ENCODE results near the gene ALOXE3.

The ALOXE3 gene

GRCh38 chr17:8160741-8161221, 42.5 kb upstream of the ALOXE3 start:
- no peak overlapping the region for H3K4me3 ChIP-seq (ENCODE audit: low read depth in 1 of 2, low read length in 2 of 2)

GRCh38 chr17:8160224-8160577, 41.9 kb upstream of the ALOXE3 start:
- peaks cover 44 to 50% of the 10 kb centered on the region in 2 donors for H3K4me1 ChIP-seq (ENCODE audit: control insufficient read depth in 1 of 2, insufficient read depth in 2 of 2, low read length in 2 of 2)

More at GRCh38 chr17:8160741-8161221, 42.5 kb upstream of the ALOXE3 start:
- Histone ChIP-seq H3K27me3 (ENCODE audit: control insufficient read depth in 1 of 2, insufficient read depth in 2 of 2, low read length in 2 of 2) (no peaks in the 10 kb centered on the region), H3K9me3 (ENCODE audit: control insufficient read depth in 1 of 2, low read length in 2 of 2) (no peaks in the 10 kb centered on the region), H3K27ac (ENCODE audit: low read depth, low read length) (no peak overlapping the region), H3K4me1 (ENCODE audit: control insufficient read depth in 1 of 2, insufficient read depth in 2 of 2, low read length in 2 of 2) (peaks cover 40 to 45% of the 10 kb centered on the region in 2 donors), H3K9ac (ENCODE audit: low read depth in 1 of 2, low read length in 2 of 2) (peak overlapping the region; percentile 93 to 98), H3K36me3 (ENCODE audit: control insufficient read depth in 1 of 2, insufficient read depth in 2 of 2, low read length in 2 of 2) (peaks cover 14 to 19% of the 10 kb centered on the region in 2 donors)

GRCh38 chr17:8159459-8160223, 41.3 kb upstream of the ALOXE3 start:
- no peaks in the 10 kb centered on the region for H3K9me3 ChIP-seq (ENCODE audit: control insufficient read depth in 1 of 2, low read length in 2 of 2)
- no peaks in the 10 kb centered on the region for H3K27me3 ChIP-seq (ENCODE audit: control insufficient read depth in 1 of 2, insufficient read depth in 2 of 2, low read length in 2 of 2)
- H3K27ac ChIP-seq (ENCODE audit: low read depth, low read length), result no peak overlapping the region
- no peak overlapping the region for H3K4me3 ChIP-seq (ENCODE audit: low read depth in 1 of 2, low read length in 2 of 2)
- H3K4me1 ChIP-seq (ENCODE audit: control insufficient read depth in 1 of 2, insufficient read depth in 2 of 2, low read length in 2 of 2), result peaks cover 47 to 53% of the 10 kb centered on the region in 2 donors
- no peak overlapping the region for H3K9ac ChIP-seq (ENCODE audit: low read depth in 1 of 2, low read length in 2 of 2)
- H3K36me3 ChIP-seq (ENCODE audit: control insufficient read depth in 1 of 2, insufficient read depth in 2 of 2, low read length in 2 of 2), result peaks cover 14 to 19% of the 10 kb centered on the region in 2 donors

More at GRCh38 chr17:8160224-8160577, 41.9 kb upstream of the ALOXE3 start:
- H3K27ac ChIP-seq (ENCODE audit: low read depth, low read length), result no peak overlapping the region
- no peaks in the 10 kb centered on the region for H3K9me3 ChIP-seq (ENCODE audit: control insufficient read depth in 1 of 2, low read length in 2 of 2)
- H3K36me3 ChIP-seq (ENCODE audit: control insufficient read depth in 1 of 2, insufficient read depth in 2 of 2, low read length in 2 of 2), result peaks cover 14 to 19% of the 10 kb centered on the region in 2 donors
- H3K9ac ChIP-seq (ENCODE audit: low read depth in 1 of 2, low read length in 2 of 2), result no peak overlapping the region
- no peak overlapping the region for H3K4me3 ChIP-seq (ENCODE audit: low read depth in 1 of 2, low read length in 2 of 2)
- H3K27me3 ChIP-seq (ENCODE audit: control insufficient read depth in 1 of 2, insufficient read depth in 2 of 2, low read length in 2 of 2), result no peaks in the 10 kb centered on the region

- Histone ChIP-seq H3K9ac (ENCODE audit: low read depth in 1 of 2, low read length in 2 of 2) (no peak overlapping the region), H3K36me3 (ENCODE audit: control insufficient read depth in 1 of 2, insufficient read depth in 2 of 2, low read length in 2 of 2) (peaks cover 14 to 19% of the 10 kb centered on the region in 2 donors), H3K9me3 (ENCODE audit: control insufficient read depth in 1 of 2, low read length in 2 of 2) (no peaks in the 10 kb centered on the region), H3K4me3 (ENCODE audit: low read depth in 1 of 2, low read length in 2 of 2) (no peak overlapping the region), H3K27ac (ENCODE audit: low read depth, low read length) (no peak overlapping the region), H3K4me1 (ENCODE audit: control insufficient read depth in 1 of 2, insufficient read depth in 2 of 2, low read length in 2 of 2) (peaks cover 47 to 51% of the 10 kb centered on the region in 2 donors), H3K27me3 (ENCODE audit: control insufficient read depth in 1 of 2, insufficient read depth in 2 of 2, low read length in 2 of 2) (no peaks in the 10 kb centered on the region)
These were observed 40.7 kb upstream of the ALOXE3 start for GRCh38 chr17:8159032-8159400.

- H3K36me3 ChIP-seq (ENCODE audit: control insufficient read depth in 1 of 2, insufficient read depth in 2 of 2, low read length in 2 of 2), result peaks cover 14 to 19% of the 10 kb centered on the region in 2 donors
- H3K9ac ChIP-seq (ENCODE audit: low read depth in 1 of 2, low read length in 2 of 2), result peak overlapping the region; percentile 52 to 93
- H3K27me3 ChIP-seq (ENCODE audit: control insufficient read depth in 1 of 2, insufficient read depth in 2 of 2, low read length in 2 of 2), result no peaks in the 10 kb centered on the region
- H3K9me3 ChIP-seq (ENCODE audit: control insufficient read depth in 1 of 2, low read length in 2 of 2), result no peaks in the 10 kb centered on the region
- H3K4me1 ChIP-seq (ENCODE audit: control insufficient read depth in 1 of 2, insufficient read depth in 2 of 2, low read length in 2 of 2), result peaks cover 46 to 51% of the 10 kb centered on the region in 2 donors
- H3K27ac ChIP-seq (ENCODE audit: low read depth, low read length), result peak overlapping the region; percentile 82
- peak overlapping the region; percentile 43 to 52 for H3K4me3 ChIP-seq (ENCODE audit: low read depth in 1 of 2, low read length in 2 of 2)
These were observed 40.1 kb upstream of the ALOXE3 start for GRCh38 chr17:8158267-8159031.

- H3K27ac ChIP-seq (ENCODE audit: low read depth, low read length), result peak overlapping the region; percentile 98
- H3K4me3 ChIP-seq (ENCODE audit: low read depth in 1 of 2, low read length in 2 of 2), result peak overlapping the region; percentile 81 to 96
- peaks cover 13 to 16% of the 10 kb centered on the region in 2 donors for H3K36me3 ChIP-seq (ENCODE audit: control insufficient read depth in 1 of 2, insufficient read depth in 2 of 2, low read length in 2 of 2)
These were observed 38.1 kb upstream of the ALOXE3 start for GRCh38 chr17:8156246-8156992.

GRCh38 chr17:8155996-8156245, 37.6 kb upstream of the ALOXE3 start:
- Histone ChIP-seq H3K36me3 (ENCODE audit: control insufficient read depth in 1 of 2, insufficient read depth in 2 of 2, low read length in 2 of 2) (peaks cover 8 to 11% of the 10 kb centered on the region in 2 donors), H3K27me3 (ENCODE audit: control insufficient read depth in 1 of 2, insufficient read depth in 2 of 2, low read length in 2 of 2) (no peaks in the 10 kb centered on the region), H3K4me3 (ENCODE audit: low read depth in 1 of 2, low read length in 2 of 2) (peak overlapping the region; percentile 81 to 96), H3K27ac (ENCODE audit: low read depth, low read length) (peak overlapping the region; percentile 98), H3K4me1 (ENCODE audit: control insufficient read depth in 1 of 2, insufficient read depth in 2 of 2, low read length in 2 of 2) (peaks cover 46 to 53% of the 10 kb centered on the region in 2 donors), H3K9ac (ENCODE audit: low read depth in 1 of 2, low read length in 2 of 2) (peak overlapping the region; percentile 100), H3K9me3 (ENCODE audit: control insufficient read depth in 1 of 2, low read length in 2 of 2) (no peaks in the 10 kb centered on the region)

More at GRCh38 chr17:8156246-8156992, 38.1 kb upstream of the ALOXE3 start:
- H3K9me3 ChIP-seq (ENCODE audit: control insufficient read depth in 1 of 2, low read length in 2 of 2), result no peaks in the 10 kb centered on the region
- peaks cover 48 to 54% of the 10 kb centered on the region in 2 donors for H3K4me1 ChIP-seq (ENCODE audit: control insufficient read depth in 1 of 2, insufficient read depth in 2 of 2, low read length in 2 of 2)
- H3K27me3 ChIP-seq (ENCODE audit: control insufficient read depth in 1 of 2, insufficient read depth in 2 of 2, low read length in 2 of 2), result no peaks in the 10 kb centered on the region
- H3K9ac ChIP-seq (ENCODE audit: low read depth in 1 of 2, low read length in 2 of 2), result peak overlapping the region; percentile 100

- Histone ChIP-seq H3K36me3 (ENCODE audit: control insufficient read depth in 1 of 2, insufficient read depth in 2 of 2, low read length in 2 of 2) (peaks cover 8 to 9% of the 10 kb centered on the region in 2 donors), H3K9me3 (ENCODE audit: control insufficient read depth in 1 of 2, low read length in 2 of 2) (no peaks in the 10 kb centered on the region), H3K27me3 (ENCODE audit: control insufficient read depth in 1 of 2, insufficient read depth in 2 of 2, low read length in 2 of 2) (no peaks in the 10 kb centered on the region), H3K27ac (ENCODE audit: low read depth, low read length) (peak overlapping the region; percentile 98), H3K9ac (ENCODE audit: low read depth in 1 of 2, low read length in 2 of 2) (peak overlapping the region; percentile 100), H3K4me3 (ENCODE audit: low read depth in 1 of 2, low read length in 2 of 2) (peak overlapping the region; percentile 81 to 96), H3K4me1 (ENCODE audit: control insufficient read depth in 1 of 2, insufficient read depth in 2 of 2, low read length in 2 of 2) (peaks cover 48 to 54% of the 10 kb centered on the region in 2 donors)
These were observed 37.1 kb upstream of the ALOXE3 start for GRCh38 chr17:8155231-8155995.

GRCh38 chr17:8154608-8155155, 36.4 kb upstream of the ALOXE3 start:
- peaks cover 13% of the 10 kb centered on the region in 2 donors for H3K36me3 ChIP-seq (ENCODE audit: control insufficient read depth in 1 of 2, insufficient read depth in 2 of 2, low read length in 2 of 2)
- peak overlapping the region; percentile 98 for H3K27ac ChIP-seq (ENCODE audit: low read depth, low read length)
- H3K27me3 ChIP-seq (ENCODE audit: control insufficient read depth in 1 of 2, insufficient read depth in 2 of 2, low read length in 2 of 2), result no peaks in the 10 kb centered on the region
- no peaks in the 10 kb centered on the region for H3K9me3 ChIP-seq (ENCODE audit: control insufficient read depth in 1 of 2, low read length in 2 of 2)
- peak overlapping the region; percentile 100 for H3K9ac ChIP-seq (ENCODE audit: low read depth in 1 of 2, low read length in 2 of 2)
- peak overlapping the region; percentile 81 to 96 for H3K4me3 ChIP-seq (ENCODE audit: low read depth in 1 of 2, low read length in 2 of 2)
- peaks cover 50 to 56% of the 10 kb centered on the region in 2 donors for H3K4me1 ChIP-seq (ENCODE audit: control insufficient read depth in 1 of 2, insufficient read depth in 2 of 2, low read length in 2 of 2)

Data from duodenal mucosa (tissue), 2 donors.